Lung (tissue), 12 donors: ENCODE results near the gene FOXP4. TPM values are rescaled to one million over a fixed set of nuclear protein-coding genes. Genes with fewer than 3 reads are reported as not detected.

ENCODE experiments used
- ATAC-seq: fragments of 200-7000 bp; cut with Tn5 transposase; one replicate; pipeline ENCODE4 v1.9.1; 2020; ENCODE audit warnings: moderate number of reproducible peaks; ENCODE audit not compliant: insufficient read depth, low FRiP score
- DNase-seq, 3 donors: peaks; one replicate each; pipeline ENCODE4 v3.0.0-alpha.2; 2013 to 2017
- H3K27ac ChIP-seq, 2 donors: one replicate each; pipeline ENCODE4 v1.5.1; 2013; ENCODE audit warnings: mild to moderate bottlenecking in 2 of 2, moderate library complexity in 2 of 2, control low read depth in 1 of 2, inconsistent platforms in 1 of 2, low read depth in 1 of 2, low read length in 1 of 2
- H3K27me3 ChIP-seq, 3 donors: one replicate each; pipeline ENCODE4 v1.5.1; 2013; ENCODE audit warnings: low read length in 2 of 3; ENCODE audit not compliant: control insufficient read depth in 3 of 3, insufficient read depth in 3 of 3
- H3K36me3 ChIP-seq, 4 donors: one replicate each; pipeline ENCODE4 v1.5.1; 2013; ENCODE audit warnings: low read length in 4 of 4, mild to moderate bottlenecking in 1 of 4, moderate library complexity in 1 of 4; ENCODE audit not compliant: control insufficient read depth in 4 of 4, insufficient read depth in 4 of 4
- H3K4me1 ChIP-seq, 5 donors: one replicate each; pipeline ENCODE4 v1.5.1; 2013; ENCODE audit warnings: low read length in 5 of 5, mild to moderate bottlenecking in 2 of 5, moderate library complexity in 1 of 5; ENCODE audit not compliant: control insufficient read depth in 5 of 5, insufficient read depth in 5 of 5
- H3K4me3 ChIP-seq: one replicate; pipeline ENCODE4 v1.5.1; 2013; ENCODE audit warnings: mild to moderate bottlenecking, control low read depth, moderate library complexity
- H3K9ac ChIP-seq, 2 donors: one replicate each; pipeline ENCODE4 v1.5.1; 2013; ENCODE audit warnings: low read length in 2 of 2, control low read depth in 1 of 2; ENCODE audit not compliant: insufficient read depth in 1 of 2
- H3K9me3 ChIP-seq, 4 donors: one replicate each; pipeline ENCODE4 v1.5.1; 2013; ENCODE audit warnings: low read length in 3 of 4, mild to moderate bottlenecking in 1 of 4, moderate library complexity in 1 of 4; ENCODE audit not compliant: control insufficient read depth in 4 of 4, insufficient read depth in 3 of 4
- CTCF ChIP-seq: IDR thresholded peaks from 2 replicates; pipeline ENCODE4 v1.5.1; 2012; ENCODE audit warnings: mild to moderate bottlenecking; ENCODE audit errors: control extremely low read depth, extremely low read depth
- WGBS, 2 donors: extraction: QIAGEN DNeasy Blood & Tissue Kit; methylation state at CpG; one replicate each; pipeline ENCODE4 v1.1.7; 2013; 5-methylcytosine and 5-hydroxymethylcytosine counted together
- polyA plus RNA-seq, 2 donors: library from polyadenylated mRNA; stranded (reverse); fragments of 200-250 nt; gene quantifications; one replicate each; pipeline ENCODE4 v1.2.1, GENCODE V29; 2013
- total RNA-seq, 2 donors: library from RNA; depleted of rRNA in 1 of 2; stranded (reverse); fragments of >200 nt in 1 of 2; gene quantifications; one replicate each; pipeline ENCODE4 v1.2.1, GENCODE V29; 2014 to 2021
- donor health status: control.
- donor health status: control.
- donor health status: Bipolar disorder and iron deficiency.
- donor health status: healthy.
- donor health status: DM: yes; HTN: yes; CAD: no.

The FOXP4 gene
- total and polyA plus RNA-seq, 4 donors = 12.8 to 35.0 (median 22.2) TPM

- no peak overlapping the region for H3K27ac ChIP-seq
- H3K4me1 ChIP-seq = peaks cover 0 to 1% (median 0%) of the 10 kb centered on the region in 5 donors
- no peaks in the 10 kb centered on the region for H3K9me3 ChIP-seq
- no peak overlapping the region for H3K4me3 ChIP-seq
- H3K36me3 ChIP-seq = peaks cover 0 to 55% (median 11%) of the 10 kb centered on the region in 4 donors
- no peak for TF ChIP-seq CTCF
- H3K9ac ChIP-seq = no peak overlapping the region
- 93 to 94% methylated on average over 5 of the region's 5 CpGs for WGBS, 2 donors
- ATAC-seq = no peak
- H3K27me3 ChIP-seq = no peaks in the 10 kb centered on the region
- DNase-seq = no peak
Measured at GRCh38 chr6:41594326-41594725, 48.1 kb downstream of the FOXP4 start.

- no peaks in the 10 kb centered on the region for H3K9me3 ChIP-seq
- no peaks in the 10 kb centered on the region for H3K27me3 ChIP-seq
- no peak for DNase-seq
- H3K9ac ChIP-seq = no peak overlapping the region
- peaks cover 0 to 6% (median 0%) of the 10 kb centered on the region in 5 donors for H3K4me1 ChIP-seq
- TF ChIP-seq CTCF = no peak
- H3K4me3 ChIP-seq = no peak overlapping the region
- H3K27ac ChIP-seq = no peak overlapping the region
- H3K36me3 ChIP-seq = peaks cover 0 to 54% (median 11%) of the 10 kb centered on the region in 4 donors
- 90 to 96% methylated on average over 15 of the region's 15 CpGs for WGBS, 2 donors
- no peak for ATAC-seq
Measured at GRCh38 chr6:41594766-41595165, 48.6 kb downstream of the FOXP4 start.

- H3K27me3 ChIP-seq = no peaks in the 10 kb centered on the region
- ATAC-seq = no peak
- no peak overlapping the region for H3K4me3 ChIP-seq
- peaks cover 0 to 51% (median 11%) of the 10 kb centered on the region in 4 donors for H3K36me3 ChIP-seq
- no peaks in the 10 kb centered on the region for H3K9me3 ChIP-seq
- TF ChIP-seq CTCF = no peak
- H3K9ac ChIP-seq = no peak overlapping the region
- DNase-seq = no peak
- H3K4me1 ChIP-seq = peaks cover 0 to 10% (median 0%) of the 10 kb centered on the region in 5 donors
- 88 to 90% methylated on average over 6 of the region's 6 CpGs for WGBS, 2 donors
- H3K27ac ChIP-seq = no peak overlapping the region
Measured at GRCh38 chr6:41595166-41595565, 49.0 kb downstream of the FOXP4 start.

- H3K9me3 ChIP-seq = no peaks in the 10 kb centered on the region
- ATAC-seq (no peak), DNase-seq (no peak)
- no peak for TF ChIP-seq CTCF
- peaks cover 0 to 46% (median 5%) of the 10 kb centered on the region in 4 donors for H3K36me3 ChIP-seq
- no peak overlapping the region for H3K27ac ChIP-seq
- no peak overlapping the region for H3K9ac ChIP-seq
- peaks cover 0 to 10% (median 0%) of the 10 kb centered on the region in 5 donors for H3K4me1 ChIP-seq
- H3K4me3 ChIP-seq = no peak overlapping the region
- H3K27me3 ChIP-seq = no peaks in the 10 kb centered on the region
- WGBS, 2 donors = 93 to 96% methylated on average over 10 of the region's 10 CpGs
Measured at GRCh38 chr6:41596096-41596685, 50.0 kb downstream of the FOXP4 start.
